GM19035 (cell line): ENCODE results near the gene DYSF.

ENCODE experiments used
- ATAC-seq: cut with Tn5 transposase; IDR thresholded peaks from one replicate; pipeline ENCODE4 v1.9.1; 2021; ENCODE audit not compliant: unreplicated experiment

The DYSF gene

DNA sequence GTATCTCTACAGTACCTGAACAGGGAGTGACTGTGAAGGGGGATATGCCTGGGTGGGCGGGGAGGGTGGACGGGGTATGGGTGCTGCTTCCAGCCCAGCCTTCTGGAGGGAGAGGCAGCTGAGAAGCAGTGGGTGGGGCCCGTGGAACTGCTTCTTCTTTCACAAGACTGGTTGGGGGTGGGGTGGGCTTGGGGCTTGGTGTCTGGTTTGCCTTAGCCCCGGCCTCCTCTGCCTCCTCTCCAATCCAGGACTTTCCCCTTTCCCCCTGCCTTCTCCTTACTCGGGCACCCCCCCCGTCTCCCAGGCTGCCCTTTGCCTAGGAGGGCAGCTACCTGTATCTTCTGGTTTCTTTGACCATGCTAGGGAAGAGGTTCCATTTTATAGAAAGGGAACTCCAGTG is 233.4 kb downstream of the DYSF start:
- no peak for ATAC-seq

DNA sequence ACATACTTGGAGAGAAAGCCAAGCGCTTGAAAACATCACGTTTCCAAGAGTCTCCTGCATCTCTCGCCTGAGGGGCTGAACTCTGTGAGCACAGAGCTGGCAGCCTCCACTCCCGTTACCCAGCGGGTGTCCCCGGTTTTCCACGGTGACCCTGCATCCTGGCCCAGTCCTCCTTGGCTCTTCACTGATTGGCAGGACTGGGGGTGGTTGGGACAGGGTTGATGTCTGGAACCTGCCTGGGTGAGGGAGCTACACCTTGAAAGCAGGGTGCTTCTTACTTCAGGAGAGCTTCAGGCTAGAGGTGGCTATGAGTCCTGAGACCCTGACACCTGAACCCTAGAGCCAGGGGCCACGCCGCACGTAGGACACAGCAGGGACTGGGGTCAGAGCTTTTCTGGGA is 234.1 kb downstream of the DYSF start:
- ATAC-seq = no peak

DNA sequence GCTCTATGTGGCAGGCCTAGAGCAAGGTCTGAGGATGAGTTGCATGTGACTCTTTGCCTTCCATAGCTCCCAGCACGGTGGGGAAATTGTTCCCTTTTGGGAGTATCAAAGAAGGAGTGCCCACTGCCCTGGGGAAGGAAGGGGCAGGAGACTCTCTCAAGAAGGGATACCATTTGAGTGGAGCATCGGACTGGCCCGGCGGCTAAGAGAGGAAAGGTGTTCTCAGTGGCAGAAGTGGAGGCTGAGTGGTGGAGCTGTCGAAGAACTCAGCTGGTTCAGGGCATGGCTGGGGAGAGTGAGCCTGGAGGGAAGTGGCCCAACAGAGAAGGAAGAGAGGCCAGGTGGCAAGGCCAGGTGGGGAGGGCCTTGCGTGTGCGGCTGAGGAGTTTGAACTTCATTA is 235.2 kb downstream of the DYSF start:
- no peak for ATAC-seq

DNA sequence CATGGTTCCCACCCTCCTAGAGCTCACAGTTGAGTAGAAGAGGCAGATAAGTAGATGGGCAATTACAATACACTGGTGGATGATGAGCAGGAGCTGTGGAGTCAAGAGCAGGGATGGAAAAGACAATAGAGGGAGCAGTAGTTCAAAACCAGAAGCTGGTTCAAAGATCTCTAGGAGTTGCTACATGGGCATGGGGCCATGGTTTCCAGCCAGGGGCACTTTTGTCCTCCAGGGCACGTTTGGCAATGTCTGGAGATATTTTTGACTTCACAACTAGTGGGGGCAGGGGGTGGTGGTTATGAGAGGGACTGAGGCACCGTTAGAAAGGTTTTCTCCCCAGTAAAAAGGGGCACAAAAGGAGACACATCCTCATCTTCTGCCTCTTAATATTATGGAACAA is 236.0 kb downstream of the DYSF start:
- ATAC-seq = no peak

DNA sequence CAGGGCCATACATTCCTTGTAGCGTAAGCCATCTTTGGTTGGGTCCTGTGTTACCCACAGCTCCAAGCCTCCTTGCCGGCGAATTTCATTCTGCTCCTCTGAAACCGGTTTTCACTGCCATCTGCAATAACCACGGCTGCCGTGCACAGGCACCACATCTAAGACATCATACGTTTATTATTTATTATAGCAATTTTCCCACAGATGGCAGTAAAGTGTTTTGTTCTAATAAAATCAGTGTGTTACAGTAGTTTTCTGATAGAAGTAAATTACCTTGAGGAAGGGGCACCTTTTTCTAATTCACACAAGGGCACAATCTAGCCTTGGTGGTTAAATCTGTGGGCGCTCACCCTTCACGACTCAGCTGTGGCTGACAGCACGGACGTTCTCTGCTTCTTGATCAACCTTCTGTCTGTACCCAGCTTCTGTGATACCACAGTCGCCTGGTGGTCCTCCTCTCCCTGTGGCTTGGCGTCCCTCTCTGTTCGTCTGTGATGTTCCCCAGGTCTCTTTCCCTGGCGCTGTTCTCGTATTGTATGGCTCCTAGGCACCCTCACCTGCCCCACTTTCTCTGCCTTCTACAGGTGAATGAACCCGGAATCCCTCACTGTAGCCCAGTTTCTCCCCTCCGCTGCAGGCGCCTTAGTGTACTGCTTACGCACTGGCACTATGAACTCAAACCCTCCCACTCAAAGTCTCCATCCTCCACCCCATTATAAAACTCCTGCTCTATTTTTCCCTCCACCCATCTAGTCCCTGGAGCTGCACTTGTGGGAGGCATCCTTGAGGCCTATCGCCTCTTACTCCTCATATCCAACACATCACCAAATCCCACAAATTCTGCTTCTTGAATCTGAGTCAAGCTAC is 236.8 kb downstream of the DYSF start:
- no peak for ATAC-seq

DNA sequence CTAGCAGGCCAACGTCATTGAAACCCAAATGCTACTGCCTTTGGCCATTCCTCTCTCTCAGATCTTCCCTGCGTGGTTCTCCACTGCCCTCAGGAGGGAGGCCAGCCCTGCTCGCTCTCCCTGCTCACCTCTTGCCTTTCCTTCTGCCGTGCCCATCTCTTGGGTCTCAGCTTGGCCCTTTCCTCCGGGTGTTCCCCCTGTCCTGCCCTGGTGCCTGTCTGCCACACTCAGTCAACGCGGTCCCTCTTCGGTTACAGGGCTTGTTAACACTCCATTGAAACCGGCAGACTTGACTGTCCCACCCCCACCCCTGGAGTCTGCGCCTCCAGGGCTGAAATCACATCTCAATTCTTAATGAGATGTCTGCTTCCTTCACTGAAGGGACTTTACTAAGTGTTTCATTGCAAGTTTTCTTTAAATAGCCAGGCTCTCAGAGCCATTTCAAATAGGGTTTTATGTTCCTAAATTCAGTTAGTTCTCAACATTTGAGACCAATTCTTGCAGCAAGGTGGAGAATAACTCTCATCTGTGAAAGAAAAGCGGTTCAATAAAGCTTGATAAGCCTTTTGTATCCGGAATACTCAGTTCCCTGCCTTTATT is 237.6 kb downstream of the DYSF start:
- no peak for ATAC-seq

DNA sequence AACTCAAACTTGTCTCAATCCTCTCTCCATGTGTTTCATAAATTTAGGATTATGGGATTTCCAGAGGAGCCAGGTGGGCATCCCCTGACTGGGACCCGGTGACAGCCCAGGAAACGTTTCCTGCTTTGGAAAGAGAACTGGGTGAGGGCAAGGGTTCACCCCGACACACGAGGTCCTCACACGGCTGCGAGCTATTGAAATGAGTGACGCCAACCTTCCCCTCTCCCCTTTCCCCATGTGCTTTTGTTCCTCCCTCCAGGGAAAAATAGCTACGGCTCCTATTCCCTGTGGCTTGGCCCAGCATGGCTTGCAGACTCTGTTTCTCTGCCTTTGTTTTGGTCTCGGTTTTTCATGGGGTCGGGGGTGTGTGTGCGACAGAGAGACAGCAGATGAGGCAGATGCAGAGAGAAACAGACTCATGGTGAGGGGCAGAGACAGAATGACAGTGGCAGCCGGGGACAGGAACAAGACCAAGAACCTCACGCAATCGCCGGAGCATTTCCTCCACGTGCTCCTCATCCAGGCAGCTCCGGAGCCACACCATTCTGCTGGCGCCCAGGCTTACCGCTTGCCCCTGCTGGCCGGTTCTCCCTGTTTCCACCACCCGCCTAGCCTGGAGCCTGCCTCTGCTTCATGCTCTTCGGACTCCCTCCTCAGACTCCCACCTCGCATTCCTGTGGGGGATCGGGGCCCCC is 238.5 kb downstream of the DYSF start:
- ATAC-seq = no peak

DNA sequence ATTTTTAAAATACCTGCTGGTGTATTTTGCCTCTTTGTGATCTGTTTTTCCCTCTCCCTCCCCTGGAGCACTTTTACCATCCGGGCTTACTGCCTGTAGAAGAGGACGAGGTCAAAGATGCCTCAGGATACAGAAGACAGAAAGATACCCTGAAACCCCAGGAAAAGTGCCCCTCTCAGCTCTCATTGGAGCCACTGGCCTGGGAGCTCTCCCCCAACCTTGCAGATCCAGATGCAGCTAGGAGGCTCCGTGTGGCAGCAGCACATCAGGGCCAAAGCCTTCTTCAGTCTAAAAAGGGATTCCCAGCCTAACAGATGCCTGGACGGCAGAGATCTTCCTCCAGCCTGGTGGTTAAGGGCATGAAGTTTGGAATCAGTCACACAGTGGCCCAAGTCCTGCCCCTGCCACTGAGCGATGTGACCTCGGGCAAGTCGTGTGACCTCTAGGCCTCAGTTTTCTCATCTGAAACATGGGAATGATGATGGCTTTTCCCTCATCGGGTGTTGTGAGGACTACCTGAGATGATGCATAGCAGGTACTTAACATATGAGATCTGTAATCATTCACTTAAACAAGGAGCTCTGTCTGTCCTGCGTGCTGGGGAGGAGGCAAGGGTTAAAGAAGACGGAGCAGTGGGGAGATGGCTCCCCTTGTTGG is 239.4 kb downstream of the DYSF start:
- no peak for ATAC-seq

DNA sequence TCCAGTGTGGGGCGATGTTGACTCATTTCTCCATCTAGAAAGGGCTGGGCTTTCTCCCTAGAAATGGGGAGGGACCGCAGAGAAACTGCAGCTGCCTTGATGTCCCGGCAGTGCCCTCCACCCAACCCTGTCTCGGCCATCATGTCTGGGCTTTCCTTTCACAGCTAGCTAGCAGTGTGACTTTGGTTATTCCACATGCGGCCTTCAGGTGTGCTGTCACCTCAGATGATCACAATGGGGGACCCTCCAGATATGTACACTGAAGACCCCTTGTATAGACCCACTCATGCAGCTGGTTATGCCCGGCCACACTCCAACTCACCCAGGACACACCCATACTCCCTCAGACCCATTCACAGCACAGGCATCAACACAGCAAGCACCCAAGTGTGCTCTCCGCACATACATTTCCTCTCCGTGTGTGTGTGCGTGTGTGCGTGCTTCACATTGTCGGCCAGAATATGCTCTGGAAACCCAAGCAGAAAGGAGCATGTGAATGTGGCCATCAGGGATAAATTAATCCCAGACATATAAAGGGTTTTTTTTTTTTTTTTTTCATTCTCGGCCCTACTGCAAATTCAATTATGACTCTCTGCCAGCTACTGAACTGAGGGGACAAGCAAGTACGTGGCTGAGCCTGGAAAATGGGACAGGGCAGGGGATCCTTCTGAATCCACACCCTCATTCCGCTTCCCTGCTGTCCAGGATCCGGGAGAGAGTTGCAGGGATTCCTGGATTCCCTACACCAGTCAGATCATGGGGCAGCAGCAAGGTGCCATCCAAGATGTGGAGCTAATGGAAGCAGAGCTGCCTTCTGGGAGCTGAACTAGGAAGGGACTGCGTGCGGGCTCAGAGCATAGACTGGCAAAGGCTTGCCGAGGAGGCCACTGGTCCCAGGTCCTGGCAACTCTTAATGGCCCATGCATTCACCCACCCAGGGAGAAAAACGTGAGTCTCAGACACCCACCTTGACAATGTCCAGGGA is 240.2 kb downstream of the DYSF start:
- ATAC-seq = no peak

DNA sequence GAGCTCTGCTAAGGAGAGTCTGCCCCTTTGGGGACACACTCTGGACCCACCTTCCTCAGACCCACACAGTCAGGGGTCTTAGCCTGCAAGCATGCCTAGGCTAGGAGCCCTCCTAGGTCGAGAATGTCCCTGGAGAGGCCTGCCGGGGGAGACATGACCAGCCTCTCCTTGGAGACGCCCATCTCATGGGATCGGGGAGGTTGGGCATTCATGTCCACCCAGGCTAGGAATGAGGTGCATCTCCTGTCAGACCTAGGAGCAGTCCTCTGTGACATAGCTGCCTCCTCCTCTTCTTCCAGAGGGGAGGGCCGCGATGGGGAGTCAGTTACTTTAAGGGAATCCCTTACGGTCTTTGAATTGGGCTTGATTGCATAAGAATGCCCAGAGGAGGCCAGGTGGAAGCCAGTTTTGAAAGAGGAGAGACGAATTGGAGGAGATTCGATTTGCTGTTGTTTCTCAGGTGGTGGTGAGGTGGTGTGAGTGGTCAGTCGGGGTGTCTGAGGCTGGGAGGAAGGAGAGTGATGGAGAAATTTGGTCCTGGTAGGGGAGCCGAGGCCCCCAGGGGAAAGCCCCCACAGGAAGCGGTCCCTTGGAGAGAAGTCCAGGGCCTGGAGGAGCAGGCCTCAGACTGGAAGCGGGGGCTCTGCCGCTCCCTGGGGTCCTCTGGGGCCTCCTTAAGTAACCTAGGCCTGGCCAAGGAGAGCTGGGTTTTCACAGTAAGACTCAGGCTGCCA is 241.3 kb downstream of the DYSF start:
- ATAC-seq = no peak

DNA sequence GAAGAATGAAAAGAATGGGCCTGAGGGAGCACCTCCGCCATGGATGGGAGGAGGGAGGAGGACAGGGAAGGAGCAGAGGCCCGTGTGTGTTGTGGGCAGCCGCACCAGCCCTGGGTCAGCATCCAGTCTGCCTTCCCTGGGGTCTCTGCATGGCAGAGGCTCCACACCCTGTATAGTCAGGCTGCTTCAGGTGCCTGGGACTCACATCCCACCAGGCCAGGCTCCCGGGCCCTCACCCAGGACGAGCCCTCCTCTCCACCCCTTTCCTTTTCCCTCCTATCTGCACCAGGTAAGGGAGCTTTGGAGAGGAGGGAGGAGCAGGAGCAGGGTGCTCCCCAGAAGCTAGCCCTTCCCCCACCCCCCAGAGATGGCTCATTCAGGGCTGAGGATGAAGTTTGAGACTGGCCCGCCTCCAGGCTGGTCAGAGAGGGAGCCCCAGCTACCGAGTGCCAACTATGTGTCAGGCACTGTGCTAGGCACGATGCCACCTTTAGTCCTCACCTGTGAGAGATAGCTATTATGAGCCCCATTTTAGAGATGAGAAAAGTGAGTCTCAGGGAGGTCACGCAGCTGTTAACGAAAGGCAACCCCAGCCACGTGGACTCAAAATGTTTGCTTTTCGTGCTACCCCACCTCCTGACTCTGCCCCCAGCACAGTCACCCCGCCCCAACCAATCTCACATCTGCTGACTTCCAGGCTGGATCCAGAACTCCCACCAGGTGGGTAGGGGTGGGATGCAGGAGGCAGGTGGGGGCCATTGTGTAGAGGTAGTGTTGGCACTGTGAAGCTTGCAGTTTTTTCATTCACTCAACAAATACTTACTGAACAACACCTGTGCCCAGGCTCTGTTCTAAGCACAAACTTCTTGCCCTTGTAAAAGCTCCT is 242.1 kb downstream of the DYSF start:
- ATAC-seq = no peak

DNA sequence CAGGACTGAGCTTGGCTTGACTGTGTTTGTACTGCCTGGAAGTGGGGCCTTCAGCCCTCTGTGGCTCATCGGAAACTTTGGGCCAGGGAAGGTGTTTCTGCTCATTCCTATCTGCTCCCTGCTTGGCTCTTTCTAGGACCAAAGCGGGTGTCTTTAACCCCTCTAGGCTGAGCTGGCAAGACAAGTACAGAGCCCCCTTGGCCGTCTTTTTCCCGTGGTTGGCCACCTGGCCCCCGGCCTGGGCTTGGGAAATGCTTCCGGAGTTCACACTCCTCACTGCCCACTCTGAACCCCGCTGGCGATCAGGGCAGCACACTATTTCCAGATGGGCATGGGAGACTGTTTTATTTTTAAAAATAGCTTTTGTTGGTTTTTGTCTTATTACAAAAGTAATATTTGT is 243.0 kb downstream of the DYSF start:
- ATAC-seq = no peak

DNA sequence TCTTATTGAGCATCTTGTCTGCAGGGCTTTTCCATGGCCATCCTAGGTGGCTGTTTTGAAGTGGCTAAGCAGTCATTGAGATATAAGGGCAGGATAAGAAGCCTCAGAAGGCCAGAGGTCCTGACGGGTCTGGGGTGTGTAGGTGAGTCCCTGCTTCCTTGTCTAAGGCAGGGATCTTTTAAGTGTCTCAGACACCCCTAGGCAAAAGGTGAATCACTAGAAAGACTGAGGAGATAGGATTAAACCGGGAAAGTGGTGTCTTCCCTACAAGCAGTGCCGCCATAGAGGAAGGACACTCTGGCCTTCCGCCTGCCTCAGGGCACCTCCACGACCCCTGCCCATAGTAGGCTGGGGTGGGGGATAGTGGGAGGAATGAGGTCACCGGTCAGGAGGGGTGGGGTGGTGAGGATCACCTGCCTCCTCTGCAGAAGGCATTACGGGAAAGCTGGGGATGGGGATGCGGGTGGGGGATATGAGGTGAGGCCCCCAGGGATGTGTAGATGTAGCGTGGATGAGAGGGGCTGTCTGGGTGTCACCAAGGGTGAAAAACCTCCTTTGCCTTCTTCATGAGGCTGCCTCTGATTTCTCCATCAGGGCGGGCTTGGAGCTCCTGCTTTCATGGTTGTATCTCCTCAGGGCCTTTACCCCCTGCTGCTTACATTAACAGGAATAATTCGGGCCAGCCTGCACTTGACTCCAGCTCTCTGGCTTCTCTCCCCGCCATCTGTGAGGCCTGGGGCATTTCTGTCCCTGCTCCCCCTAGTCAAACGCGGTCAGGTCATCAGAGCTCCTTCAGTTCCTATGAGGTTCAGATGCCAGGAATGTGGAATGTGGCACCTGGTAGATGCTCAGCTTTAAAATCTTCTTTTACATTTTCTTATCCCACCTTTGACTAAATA is 244.0 kb downstream of the DYSF start:
- no peak for ATAC-seq

DNA sequence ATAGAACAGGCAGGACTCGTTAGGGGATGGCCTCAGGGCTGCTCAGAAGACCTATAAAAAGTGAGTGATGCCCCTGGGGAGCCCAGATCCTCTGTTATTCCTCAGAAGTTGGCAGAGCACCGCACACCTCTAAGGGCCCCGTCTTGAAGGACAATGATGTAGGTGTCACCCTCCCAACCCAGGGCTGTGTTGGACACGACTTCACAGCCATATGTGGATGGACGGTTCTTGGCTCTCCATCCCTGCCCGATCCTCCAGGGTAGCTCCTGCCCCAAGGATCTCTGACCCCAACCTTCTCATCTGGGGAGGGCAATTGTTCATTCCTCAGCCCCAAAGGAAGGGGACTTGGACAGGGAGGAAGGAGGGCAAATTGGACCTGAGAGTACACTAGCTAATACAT is 246.1 kb downstream of the DYSF start:
- ATAC-seq = no peak

DNA sequence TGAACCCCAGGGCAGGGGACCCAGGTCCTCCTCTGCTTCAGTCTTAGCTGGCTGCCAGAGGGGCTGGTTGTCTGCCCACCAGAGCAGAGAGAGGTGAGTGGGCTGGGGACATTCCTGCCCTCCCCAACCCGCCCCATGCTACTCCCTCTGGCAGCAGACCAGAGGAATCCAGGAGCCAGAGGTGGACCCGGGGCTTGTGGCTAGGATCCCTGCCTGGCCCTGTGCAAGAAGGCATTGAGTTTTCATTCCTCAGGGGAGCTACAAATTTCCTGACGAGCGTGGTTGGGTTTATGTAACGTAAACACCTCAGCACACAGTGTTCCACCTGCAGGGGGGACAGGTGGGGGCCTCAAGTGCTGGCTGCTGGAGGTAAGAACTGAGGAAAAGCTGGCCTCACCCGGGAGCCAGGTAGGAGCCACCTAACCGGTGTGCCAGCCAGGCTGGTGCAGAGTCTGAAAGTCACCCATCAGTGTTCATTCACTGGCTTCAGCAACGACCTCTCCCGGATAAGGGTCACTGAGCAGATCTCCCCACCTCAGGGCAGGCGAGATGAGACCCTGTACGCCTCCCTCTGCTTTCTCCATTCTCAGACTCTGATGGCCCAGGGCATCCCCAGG is 246.8 kb downstream of the DYSF start:
- no peak for ATAC-seq

DNA sequence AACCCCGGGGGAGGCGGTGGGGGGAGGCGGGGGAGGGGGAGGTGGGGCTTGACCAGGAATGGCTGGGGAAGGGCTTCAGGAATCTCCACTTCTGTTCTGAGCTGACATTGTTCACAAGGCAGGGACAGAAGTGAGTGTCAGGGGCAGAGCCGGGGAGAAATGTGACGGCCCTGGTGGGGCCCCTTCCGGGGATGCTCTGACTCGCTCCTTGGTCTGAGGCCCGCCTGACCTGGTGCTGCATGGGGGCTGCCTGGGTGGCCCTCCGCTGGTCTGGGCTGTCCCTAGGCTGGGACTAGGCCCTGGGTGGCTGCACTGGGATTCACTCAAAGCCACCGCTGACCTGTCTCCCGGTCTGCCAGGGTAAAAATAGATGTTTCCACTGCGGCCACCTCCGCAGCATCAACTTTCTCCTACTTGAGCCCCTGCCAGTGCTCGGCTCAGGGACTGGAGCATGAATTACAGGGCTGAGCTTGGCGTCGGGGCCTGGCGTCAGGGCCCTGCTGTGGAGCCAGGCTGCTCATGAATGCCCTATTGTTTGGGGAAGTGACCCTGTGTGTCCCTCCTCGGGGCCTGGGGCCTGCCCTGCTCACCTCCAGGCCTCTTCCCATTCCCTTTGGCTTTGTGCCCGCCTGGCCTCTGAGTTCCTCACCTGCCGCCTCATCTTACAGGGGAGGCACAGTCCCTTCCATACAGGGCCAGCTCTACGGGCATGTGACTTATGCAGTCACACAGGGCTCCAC is 247.5 kb downstream of the DYSF start:
- ATAC-seq = no peak
